Measurements from ENCODE around the gene RIMBP2. TPM values are rescaled to one million over a fixed set of nuclear protein-coding genes. Genes with fewer than 3 reads are reported as not detected.

RIMBP2 gene
- total and polyA plus RNA-seq, 2 experiments from 2014 or later, result 0.31 to 0.37 TPM

DNA sequence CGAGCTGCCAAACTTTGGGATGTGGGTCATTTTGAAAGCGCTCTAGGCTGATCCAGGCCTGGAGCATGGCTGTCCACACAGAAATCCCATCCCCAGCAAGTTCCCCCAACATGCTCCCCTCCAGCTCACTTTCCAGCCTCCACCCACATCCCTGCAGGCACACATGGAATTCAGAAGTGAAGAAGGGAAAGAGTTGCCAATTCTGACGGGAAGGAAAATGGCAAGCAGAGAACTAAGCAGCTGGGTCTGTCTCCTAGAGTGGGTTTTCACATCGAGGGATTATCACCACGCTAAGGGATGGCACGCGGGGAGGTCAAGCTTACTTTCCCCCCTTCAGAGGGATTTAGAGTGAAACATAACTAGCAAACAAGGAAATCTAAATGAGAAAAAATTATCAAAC, 142.3 kb downstream of the RIMBP2 start:
- DNase-seq (ENCODE audit: low spot score) (no peak), ATAC-seq (no peak)
- no peaks in the 10 kb centered on the region for H3K4me1 ChIP-seq (ENCODE audit: insufficient read depth)
- no peaks in the 10 kb centered on the region for H3K9me2 ChIP-seq (ENCODE audit: insufficient read depth)
- no peaks in the 10 kb centered on the region for H3K4me1 Mint-ChIP-seq
- peaks cover 36% of the 10 kb centered on the region for H3K36me3 Mint-ChIP-seq (ENCODE audit: low read depth)
- no peak overlapping the region for H3K4me2 ChIP-seq
- no peak overlapping the region for H3K4me3 Mint-ChIP-seq
- H4K20me1 ChIP-seq (replicated peaks; ENCODE audit: insufficient read depth), result no peaks in the 10 kb centered on the region
- H3K27me3 Mint-ChIP-seq (ENCODE audit: insufficient read depth, low read depth, poor library complexity), result peaks cover 9% of the 10 kb centered on the region
- TF ChIP-seq ZNF331 (CRISPR knock-in tag; IDR thresholded peaks at IDR 0.05; ENCODE audit: low read depth) (no peak), STAT1 (IDR thresholded peaks at IDR 0.05; ENCODE audit: unreplicated experiment) (no peak), EZH2phosphoT487 (IDR thresholded peaks at IDR 0.05; ENCODE audit: unreplicated experiment) (no peak)
- TF ChIP-seq, protein P1, sequence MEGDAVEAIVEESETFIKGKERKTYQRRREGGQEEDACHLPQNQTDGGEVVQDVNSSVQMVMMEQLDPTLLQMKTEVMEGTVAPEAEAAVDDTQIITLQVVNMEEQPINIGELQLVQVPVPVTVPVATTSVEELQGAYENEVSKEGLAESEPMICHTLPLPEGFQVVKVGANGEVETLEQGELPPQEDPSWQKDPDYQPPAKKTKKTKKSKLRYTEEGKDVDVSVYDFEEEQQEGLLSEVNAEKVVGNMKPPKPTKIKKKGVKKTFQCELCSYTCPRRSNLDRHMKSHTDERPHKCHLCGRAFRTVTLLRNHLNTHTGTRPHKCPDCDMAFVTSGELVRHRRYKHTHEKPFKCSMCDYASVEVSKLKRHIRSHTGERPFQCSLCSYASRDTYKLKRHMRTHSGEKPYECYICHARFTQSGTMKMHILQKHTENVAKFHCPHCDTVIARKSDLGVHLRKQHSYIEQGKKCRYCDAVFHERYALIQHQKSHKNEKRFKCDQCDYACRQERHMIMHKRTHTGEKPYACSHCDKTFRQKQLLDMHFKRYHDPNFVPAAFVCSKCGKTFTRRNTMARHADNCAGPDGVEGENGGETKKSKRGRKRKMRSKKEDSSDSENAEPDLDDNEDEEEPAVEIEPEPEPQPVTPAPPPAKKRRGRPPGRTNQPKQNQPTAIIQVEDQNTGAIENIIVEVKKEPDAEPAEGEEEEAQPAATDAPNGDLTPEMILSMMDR (conservative IDR thresholded peaks at IDR 0.05; ENCODE audit: low read depth in 2 of 2), result no peak
- H3K27ac ChIP-seq (ENCODE audit: low read depth), result no peak overlapping the region
- H3F3A ChIP-seq (replicated peaks; ENCODE audit: low read depth), result no peaks in the 10 kb centered on the region
- no peak overlapping the region for H3K4me3 ChIP-seq
- no peak overlapping the region for H2AFZ ChIP-seq
- no peaks in the 10 kb centered on the region for H3K27me3 ChIP-seq (ENCODE audit: insufficient read depth)
- no peaks in the 10 kb centered on the region for H3K79me2 ChIP-seq (replicated peaks; ENCODE audit: insufficient read depth)
- no peak overlapping the region for H3K27ac Mint-ChIP-seq
- peaks cover 87% of the 10 kb centered on the region for H3K9me3 Mint-ChIP-seq
- no peaks in the 10 kb centered on the region for H3K36me3 ChIP-seq (ENCODE audit: insufficient read depth)

DNA sequence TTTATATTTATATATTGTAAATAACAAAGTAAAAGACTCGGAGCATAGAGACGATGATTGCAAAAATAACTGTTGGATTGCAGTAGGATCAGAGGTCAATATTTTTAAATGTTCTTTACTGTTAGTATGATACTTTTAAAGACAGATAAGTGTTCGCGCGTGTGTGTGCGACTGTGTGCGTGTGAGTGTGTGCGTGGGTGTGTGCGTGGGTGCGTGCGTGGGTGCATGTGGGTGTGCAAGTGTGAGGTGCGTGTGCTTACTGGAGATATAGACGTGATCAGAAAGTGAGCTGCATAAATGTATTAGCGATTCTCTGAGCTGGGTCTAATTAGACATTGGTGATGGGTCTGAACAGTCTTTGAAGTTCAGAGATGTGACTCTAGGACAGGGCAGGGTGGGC, 142.9 kb downstream of the RIMBP2 start:
- Histone ChIP-seq H3K27ac (ENCODE audit: low read depth) (no peak overlapping the region), H3F3A (replicated peaks; ENCODE audit: low read depth) (no peaks in the 10 kb centered on the region), H3K36me3 (ENCODE audit: insufficient read depth) (no peaks in the 10 kb centered on the region), H3K4me3 (no peak overlapping the region), H3K79me2 (replicated peaks; ENCODE audit: insufficient read depth) (no peaks in the 10 kb centered on the region), H2AFZ (no peak overlapping the region), H3K9me2 (ENCODE audit: insufficient read depth) (no peaks in the 10 kb centered on the region), H3K27me3 (ENCODE audit: insufficient read depth) (no peaks in the 10 kb centered on the region), H3K4me1 (ENCODE audit: insufficient read depth) (no peaks in the 10 kb centered on the region), H4K20me1 (replicated peaks; ENCODE audit: insufficient read depth) (no peaks in the 10 kb centered on the region), H3K4me2 (no peak overlapping the region)
- Mint-ChIP-seq H3K27ac (no peak overlapping the region), H3K27me3 (ENCODE audit: insufficient read depth, low read depth, poor library complexity) (peaks cover 8% of the 10 kb centered on the region), H3K36me3 (ENCODE audit: low read depth) (peaks cover 32% of the 10 kb centered on the region), H3K4me1 (no peaks in the 10 kb centered on the region), H3K4me3 (no peak overlapping the region), H3K9me3 (peaks cover 87% of the 10 kb centered on the region)
- DNase-seq (ENCODE audit: low spot score) (no peak), ATAC-seq (no peak)
- TF ChIP-seq STAT1 (IDR thresholded peaks at IDR 0.05; ENCODE audit: unreplicated experiment) (no peak), POLR2AphosphoS5 (IDR thresholded peaks at IDR 0.05; ENCODE audit: low read depth) (no peak), ZNF331 (CRISPR knock-in tag; IDR thresholded peaks at IDR 0.05; ENCODE audit: low read depth) (no peak)
- TF ChIP-seq, protein P2, sequence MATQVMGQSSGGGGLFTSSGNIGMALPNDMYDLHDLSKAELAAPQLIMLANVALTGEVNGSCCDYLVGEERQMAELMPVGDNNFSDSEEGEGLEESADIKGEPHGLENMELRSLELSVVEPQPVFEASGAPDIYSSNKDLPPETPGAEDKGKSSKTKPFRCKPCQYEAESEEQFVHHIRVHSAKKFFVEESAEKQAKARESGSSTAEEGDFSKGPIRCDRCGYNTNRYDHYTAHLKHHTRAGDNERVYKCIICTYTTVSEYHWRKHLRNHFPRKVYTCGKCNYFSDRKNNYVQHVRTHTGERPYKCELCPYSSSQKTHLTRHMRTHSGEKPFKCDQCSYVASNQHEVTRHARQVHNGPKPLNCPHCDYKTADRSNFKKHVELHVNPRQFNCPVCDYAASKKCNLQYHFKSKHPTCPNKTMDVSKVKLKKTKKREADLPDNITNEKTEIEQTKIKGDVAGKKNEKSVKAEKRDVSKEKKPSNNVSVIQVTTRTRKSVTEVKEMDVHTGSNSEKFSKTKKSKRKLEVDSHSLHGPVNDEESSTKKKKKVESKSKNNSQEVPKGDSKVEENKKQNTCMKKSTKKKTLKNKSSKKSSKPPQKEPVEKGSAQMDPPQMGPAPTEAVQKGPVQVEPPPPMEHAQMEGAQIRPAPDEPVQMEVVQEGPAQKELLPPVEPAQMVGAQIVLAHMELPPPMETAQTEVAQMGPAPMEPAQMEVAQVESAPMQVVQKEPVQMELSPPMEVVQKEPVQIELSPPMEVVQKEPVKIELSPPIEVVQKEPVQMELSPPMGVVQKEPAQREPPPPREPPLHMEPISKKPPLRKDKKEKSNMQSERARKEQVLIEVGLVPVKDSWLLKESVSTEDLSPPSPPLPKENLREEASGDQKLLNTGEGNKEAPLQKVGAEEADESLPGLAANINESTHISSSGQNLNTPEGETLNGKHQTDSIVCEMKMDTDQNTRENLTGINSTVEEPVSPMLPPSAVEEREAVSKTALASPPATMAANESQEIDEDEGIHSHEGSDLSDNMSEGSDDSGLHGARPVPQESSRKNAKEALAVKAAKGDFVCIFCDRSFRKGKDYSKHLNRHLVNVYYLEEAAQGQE (IDR thresholded peaks at IDR 0.05; ENCODE audit: unreplicated experiment), result no peak
- TF ChIP-seq, protein P3, sequence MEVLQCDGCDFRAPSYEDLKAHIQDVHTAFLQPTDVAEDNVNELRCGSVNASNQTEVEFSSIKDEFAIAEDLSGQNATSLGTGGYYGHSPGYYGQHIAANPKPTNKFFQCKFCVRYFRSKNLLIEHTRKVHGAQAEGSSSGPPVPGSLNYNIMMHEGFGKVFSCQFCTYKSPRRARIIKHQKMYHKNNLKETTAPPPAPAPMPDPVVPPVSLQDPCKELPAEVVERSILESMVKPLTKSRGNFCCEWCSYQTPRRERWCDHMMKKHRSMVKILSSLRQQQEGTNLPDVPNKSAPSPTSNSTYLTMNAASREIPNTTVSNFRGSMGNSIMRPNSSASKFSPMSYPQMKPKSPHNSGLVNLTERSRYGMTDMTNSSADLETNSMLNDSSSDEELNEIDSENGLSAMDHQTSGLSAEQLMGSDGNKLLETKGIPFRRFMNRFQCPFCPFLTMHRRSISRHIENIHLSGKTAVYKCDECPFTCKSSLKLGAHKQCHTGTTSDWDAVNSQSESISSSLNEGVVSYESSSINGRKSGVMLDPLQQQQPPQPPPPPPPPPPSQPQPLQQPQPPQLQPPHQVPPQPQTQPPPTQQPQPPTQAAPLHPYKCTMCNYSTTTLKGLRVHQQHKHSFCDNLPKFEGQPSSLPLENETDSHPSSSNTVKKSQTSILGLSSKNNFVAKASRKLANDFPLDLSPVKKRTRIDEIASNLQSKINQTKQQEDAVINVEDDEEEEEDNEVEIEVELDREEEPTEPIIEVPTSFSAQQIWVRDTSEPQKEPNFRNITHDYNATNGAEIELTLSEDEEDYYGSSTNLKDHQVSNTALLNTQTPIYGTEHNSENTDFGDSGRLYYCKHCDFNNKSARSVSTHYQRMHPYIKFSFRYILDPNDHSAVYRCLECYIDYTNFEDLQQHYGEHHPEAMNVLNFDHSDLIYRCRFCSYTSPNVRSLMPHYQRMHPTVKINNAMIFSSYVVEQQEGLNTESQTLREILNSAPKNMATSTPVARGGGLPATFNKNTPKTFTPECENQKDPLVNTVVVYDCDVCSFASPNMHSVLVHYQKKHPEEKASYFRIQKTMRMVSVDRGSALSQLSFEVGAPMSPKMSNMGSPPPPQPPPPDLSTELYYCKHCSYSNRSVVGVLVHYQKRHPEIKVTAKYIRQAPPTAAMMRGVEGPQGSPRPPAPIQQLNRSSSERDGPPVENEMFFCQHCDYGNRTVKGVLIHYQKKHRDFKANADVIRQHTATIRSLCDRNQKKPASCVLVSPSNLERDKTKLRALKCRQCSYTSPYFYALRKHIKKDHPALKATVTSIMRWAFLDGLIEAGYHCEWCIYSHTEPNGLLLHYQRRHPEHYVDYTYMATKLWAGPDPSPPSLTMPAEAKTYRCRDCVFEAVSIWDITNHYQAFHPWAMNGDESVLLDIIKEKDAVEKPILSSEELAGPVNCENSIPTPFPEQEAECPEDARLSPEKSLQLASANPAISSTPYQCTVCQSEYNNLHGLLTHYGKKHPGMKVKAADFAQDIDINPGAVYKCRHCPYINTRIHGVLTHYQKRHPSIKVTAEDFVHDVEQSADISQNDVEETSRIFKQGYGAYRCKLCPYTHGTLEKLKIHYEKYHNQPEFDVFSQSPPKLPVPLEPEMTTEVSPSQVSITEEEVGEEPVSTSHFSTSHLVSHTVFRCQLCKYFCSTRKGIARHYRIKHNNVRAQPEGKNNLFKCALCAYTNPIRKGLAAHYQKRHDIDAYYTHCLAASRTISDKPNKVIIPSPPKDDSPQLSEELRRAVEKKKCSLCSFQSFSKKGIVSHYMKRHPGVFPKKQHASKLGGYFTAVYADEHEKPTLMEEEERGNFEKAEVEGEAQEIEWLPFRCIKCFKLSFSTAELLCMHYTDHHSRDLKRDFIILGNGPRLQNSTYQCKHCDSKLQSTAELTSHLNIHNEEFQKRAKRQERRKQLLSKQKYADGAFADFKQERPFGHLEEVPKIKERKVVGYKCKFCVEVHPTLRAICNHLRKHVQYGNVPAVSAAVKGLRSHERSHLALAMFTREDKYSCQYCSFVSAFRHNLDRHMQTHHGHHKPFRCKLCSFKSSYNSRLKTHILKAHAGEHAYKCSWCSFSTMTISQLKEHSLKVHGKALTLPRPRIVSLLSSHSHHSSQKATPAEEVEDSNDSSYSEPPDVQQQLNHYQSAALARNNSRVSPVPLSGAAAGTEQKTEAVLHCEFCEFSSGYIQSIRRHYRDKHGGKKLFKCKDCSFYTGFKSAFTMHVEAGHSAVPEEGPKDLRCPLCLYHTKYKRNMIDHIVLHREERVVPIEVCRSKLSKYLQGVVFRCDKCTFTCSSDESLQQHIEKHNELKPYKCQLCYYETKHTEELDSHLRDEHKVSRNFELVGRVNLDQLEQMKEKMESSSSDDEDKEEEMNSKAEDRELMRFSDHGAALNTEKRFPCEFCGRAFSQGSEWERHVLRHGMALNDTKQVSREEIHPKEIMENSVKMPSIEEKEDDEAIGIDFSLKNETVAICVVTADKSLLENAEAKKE (CRISPR knock-in tag; IDR thresholded peaks at IDR 0.05), result no peak
- TF ChIP-seq, protein P4, sequence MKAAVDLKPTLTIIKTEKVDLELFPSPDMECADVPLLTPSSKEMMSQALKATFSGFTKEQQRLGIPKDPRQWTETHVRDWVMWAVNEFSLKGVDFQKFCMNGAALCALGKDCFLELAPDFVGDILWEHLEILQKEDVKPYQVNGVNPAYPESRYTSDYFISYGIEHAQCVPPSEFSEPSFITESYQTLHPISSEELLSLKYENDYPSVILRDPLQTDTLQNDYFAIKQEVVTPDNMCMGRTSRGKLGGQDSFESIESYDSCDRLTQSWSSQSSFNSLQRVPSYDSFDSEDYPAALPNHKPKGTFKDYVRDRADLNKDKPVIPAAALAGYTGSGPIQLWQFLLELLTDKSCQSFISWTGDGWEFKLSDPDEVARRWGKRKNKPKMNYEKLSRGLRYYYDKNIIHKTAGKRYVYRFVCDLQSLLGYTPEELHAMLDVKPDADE (IDR thresholded peaks at IDR 0.05), result no peak
